Measurements from ENCODE around the gene ADAMTS6. TPM values are rescaled to one million over a fixed set of nuclear protein-coding genes. Genes with fewer than 3 reads are reported as not detected.

ADAMTS6 gene
- total and polyA plus RNA-seq, 2 of the 13 experiments (the other 11 are each of a cell fraction or from before 2014, with no cell fraction given), result 3.1 to 8.2 TPM

DNA sequence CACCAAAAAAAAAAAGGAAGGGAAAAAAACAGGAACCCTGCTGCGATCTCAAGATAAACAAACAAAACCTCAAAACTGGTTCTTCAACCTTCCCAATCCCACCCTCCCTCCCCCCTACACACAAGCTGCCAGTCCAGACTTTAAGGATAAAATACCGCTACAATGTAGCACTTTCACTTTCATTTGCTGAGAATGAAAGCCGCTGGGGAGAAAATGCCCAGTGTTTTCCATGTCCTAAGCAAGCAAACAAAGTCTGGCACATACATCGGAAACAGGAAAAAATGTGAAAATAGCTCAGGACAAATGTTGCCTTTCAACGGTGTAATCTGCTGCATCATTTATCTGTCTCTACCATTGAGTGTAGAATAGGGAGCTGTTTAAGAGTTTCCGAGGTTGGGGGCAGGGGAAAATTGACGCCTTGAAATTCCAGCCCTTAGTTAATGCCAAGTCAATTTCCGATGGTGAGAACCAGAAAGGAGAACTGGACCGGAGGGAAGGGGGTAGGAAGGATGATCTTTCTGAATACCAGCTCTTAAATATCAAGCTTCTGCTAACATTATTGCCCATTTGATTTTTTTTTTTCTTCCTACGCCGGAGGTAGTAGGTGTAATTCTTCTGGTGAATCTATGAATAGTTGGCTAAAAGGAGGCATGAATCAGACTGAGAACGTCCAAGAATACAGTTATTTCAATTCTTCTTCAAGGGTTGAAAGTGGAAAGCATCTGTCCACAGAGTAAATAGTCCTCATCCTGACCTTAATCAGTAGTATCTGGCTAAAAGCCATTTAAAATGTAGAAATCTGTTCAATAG is 1.2 kb upstream of the ADAMTS6 start:
- no peaks in the 10 kb centered on the region; a peak in 1 of 5 replicates for H3K27me3 ChIP-seq (ENCODE audit: control insufficient read depth in 1 of 2, insufficient read depth in 2 of 2, low read length in 2 of 2)
- peak overlapping the region; percentile 65 for H3K9ac ChIP-seq (ENCODE audit: insufficient read depth, low read depth, low read length)
- BruUV-seq (replicated peaks), result no TSS peak
- peak overlapping the region; percentile 43 for H3K27ac ChIP-seq (ENCODE audit: extremely low read length, insufficient read depth, low read length)
- H3K36me3 ChIP-seq (replicated peaks in 1 of 2; ENCODE audit: control insufficient read depth in 1 of 2, insufficient read depth in 2 of 2, low read length in 2 of 2), result no peaks in the 10 kb centered on the region
- CTCF ChIA-PET (ENCODE audit: low intra/inter-chr PET ratio, low total read pairs), result interaction anchor here (1.5 to 2.8 kb wide), 4 partner anchors 381 to 672 kb away, joined by 4 to 33 read pairs (median 8); no protein-coding TSS in a partner anchor
- peak overlapping the region; percentile 95 for H3K4me2 ChIP-seq (ENCODE audit: low read depth, low read length)
- FAIRE-seq, result peak; percentile 30
- peak; percentile 34 for ATAC-seq
- H3K9me3 ChIP-seq (ENCODE audit: low read length), result no peaks in the 10 kb centered on the region
- H3K79me2 ChIP-seq (ENCODE audit: insufficient read depth, low read length), result no peaks in the 10 kb centered on the region
- in situ Hi-C loops (cut with HindIII; ENCODE audit: extremely low pct_ligation_motif_present, low pct_unique_long_range_greater_than_20kb) (loop anchor here (5.0 to 25.0 kb wide), 5 partner anchors 266 to 846 kb away; no protein-coding TSS in a partner anchor), intact Hi-C loops (cut with micrococcal nuclease; ENCODE audit: unreplicated experiment) (loop anchor here (1.0 to 5.0 kb wide), 7 partner anchors 156 to 846 kb away; no protein-coding TSS in a partner anchor)
- POLR2A ChIA-PET, result interaction anchor here (3.4 kb wide), 1 partner anchor 381 kb away, joined by 24 read pairs; no protein-coding TSS in a partner anchor
- peak overlapping the region; percentile 96 for H2AFZ ChIP-seq (ENCODE audit: low read length)
- H3K4me3 ChIP-seq (replicated peaks in 1 of 3; ENCODE audit: insufficient read depth in 1 of 3, low read depth in 2 of 3, low read length in 3 of 3), result peak overlapping the region; percentile 61 to 73 (median 67)
- peaks cover 17% of the 10 kb centered on the region for H3K4me1 ChIP-seq (ENCODE audit: insufficient read depth, low read length)
- 3% methylated on average over 12 of the region's 12 CpGs for WGBS (ENCODE audit: low lambda C conversion rate)
- peak; percentile 21 for DNase-seq (ENCODE audit: low spot score)
- no peaks in the 10 kb centered on the region for H4K20me1 ChIP-seq (ENCODE audit: insufficient read depth, low read length)
- TF ChIP-seq, protein P1, sequence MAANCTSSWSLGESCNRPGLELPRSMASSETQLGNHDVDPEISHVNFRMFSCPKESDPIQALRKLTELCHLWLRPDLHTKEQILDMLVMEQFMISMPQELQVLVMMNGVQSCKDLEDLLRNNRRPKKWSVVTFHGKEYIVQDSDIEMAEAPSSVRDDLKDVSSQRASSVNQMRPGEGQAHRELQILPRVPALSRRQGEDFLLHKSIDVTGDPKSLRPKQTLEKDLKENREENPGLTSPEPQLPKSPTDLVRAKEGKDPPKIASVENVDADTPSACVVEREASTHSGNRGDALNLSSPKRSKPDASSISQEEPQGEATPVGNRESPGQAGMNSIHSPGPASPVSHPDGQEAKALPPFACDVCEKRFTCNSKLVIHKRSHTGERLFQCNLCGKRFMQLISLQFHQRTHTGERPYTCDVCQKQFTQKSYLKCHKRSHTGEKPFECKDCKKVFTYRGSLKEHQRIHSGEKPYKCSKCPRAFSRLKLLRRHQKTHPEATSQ (CRISPR knock-in tag; IDR thresholded peaks at IDR 0.05; ENCODE audit: borderline replicate concordance), result no peak
- TF ChIP-seq FOXK1 (CRISPR knock-in tag; IDR thresholded peaks at IDR 0.05; ENCODE audit: borderline replicate concordance, low read depth), result no peak
- 0 out of 2 replicates have a peak, but pooled peaks have one; percentile 5 for TF ChIP-seq SAP130 (CRISPR knock-in tag; IDR thresholded peaks at IDR 0.05; ENCODE audit: low read depth)
- no peak for TF ChIP-seq POLR2A (IDR thresholded peaks at IDR 0.05; ENCODE audit: insufficient read depth in 1 of 2, low read depth in 2 of 2, low read length in 2 of 2)
- TF ChIP-seq IRF2 (CRISPR knock-in tag; IDR thresholded peaks at IDR 0.05), result peak; percentile 93
- no peak for TF ChIP-seq KLF11 (CRISPR knock-in tag; IDR thresholded peaks at IDR 0.05)
- no peak for TF ChIP-seq ZNF724P (CRISPR knock-in tag; IDR thresholded peaks at IDR 0.05; ENCODE audit: borderline replicate concordance)
- no peak for TF ChIP-seq RFX3 (CRISPR knock-in tag; IDR thresholded peaks at IDR 0.05)
- no peak for TF ChIP-seq NFYC (CRISPR knock-in tag; IDR thresholded peaks at IDR 0.05)
- TF ChIP-seq, protein P2, sequence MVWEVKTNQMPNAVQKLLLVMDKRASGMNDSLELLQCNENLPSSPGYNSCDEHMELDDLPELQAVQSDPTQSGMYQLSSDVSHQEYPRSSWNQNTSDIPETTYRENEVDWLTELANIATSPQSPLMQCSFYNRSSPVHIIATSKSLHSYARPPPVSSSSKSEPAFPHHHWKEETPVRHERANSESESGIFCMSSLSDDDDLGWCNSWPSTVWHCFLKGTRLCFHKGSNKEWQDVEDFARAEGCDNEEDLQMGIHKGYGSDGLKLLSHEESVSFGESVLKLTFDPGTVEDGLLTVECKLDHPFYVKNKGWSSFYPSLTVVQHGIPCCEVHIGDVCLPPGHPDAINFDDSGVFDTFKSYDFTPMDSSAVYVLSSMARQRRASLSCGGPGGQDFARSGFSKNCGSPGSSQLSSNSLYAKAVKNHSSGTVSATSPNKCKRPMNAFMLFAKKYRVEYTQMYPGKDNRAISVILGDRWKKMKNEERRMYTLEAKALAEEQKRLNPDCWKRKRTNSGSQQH (CRISPR knock-in tag; IDR thresholded peaks at IDR 0.05; ENCODE audit: low read depth), result no peak
- TF ChIP-seq CHD2 (IDR thresholded peaks at IDR 0.05; ENCODE audit: low read depth, low read length), result no peak
- no peak for TF ChIP-seq CEBPG (CRISPR knock-in tag; IDR thresholded peaks at IDR 0.05)
- TF ChIP-seq CENPX (CRISPR knock-in tag; IDR thresholded peaks at IDR 0.05), result no peak
- TF ChIP-seq, protein P3, sequence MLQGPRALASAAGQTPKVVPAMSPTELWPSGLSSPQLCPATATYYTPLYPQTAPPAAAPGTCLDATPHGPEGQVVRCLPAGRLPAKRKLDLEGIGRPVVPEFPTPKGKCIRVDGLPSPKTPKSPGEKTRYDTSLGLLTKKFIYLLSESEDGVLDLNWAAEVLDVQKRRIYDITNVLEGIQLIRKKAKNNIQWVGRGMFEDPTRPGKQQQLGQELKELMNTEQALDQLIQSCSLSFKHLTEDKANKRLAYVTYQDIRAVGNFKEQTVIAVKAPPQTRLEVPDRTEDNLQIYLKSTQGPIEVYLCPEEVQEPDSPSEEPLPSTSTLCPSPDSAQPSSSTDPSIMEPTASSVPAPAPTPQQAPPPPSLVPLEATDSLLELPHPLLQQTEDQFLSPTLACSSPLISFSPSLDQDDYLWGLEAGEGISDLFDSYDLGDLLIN (CRISPR knock-in tag; IDR thresholded peaks at IDR 0.05; ENCODE audit: borderline replicate concordance), result no peak
- no peak for TF ChIP-seq ZBTB20 (CRISPR knock-in tag; IDR thresholded peaks at IDR 0.05; ENCODE audit: borderline replicate concordance, low read depth)
- TF ChIP-seq, protein P4, sequence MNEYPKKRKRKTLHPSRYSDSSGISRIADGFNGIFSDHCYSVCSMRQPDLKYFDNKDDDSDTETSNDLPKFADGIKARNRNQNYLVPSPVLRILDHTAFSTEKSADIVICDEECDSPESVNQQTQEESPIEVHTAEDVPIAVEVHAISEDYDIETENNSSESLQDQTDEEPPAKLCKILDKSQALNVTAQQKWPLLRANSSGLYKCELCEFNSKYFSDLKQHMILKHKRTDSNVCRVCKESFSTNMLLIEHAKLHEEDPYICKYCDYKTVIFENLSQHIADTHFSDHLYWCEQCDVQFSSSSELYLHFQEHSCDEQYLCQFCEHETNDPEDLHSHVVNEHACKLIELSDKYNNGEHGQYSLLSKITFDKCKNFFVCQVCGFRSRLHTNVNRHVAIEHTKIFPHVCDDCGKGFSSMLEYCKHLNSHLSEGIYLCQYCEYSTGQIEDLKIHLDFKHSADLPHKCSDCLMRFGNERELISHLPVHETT (CRISPR knock-in tag; conservative IDR thresholded peaks at IDR 0.05), result no peak
- peak; percentile 79 for TF ChIP-seq KMT2B (CRISPR knock-in tag; IDR thresholded peaks at IDR 0.05)
- no peak for TF ChIP-seq MBNL3 (CRISPR knock-in tag; conservative IDR thresholded peaks at IDR 0.05)
- TF ChIP-seq HNF4G (IDR thresholded peaks at IDR 0.05; ENCODE audit: borderline replicate concordance, low read depth, low read length), result no peak
- no peak for TF ChIP-seq HNF4G (CRISPR knock-in tag; IDR thresholded peaks at IDR 0.05; ENCODE audit: borderline replicate concordance, low read depth)
- no peak for TF ChIP-seq AGO2 (optimal IDR thresholded peaks at IDR 0.05; ENCODE audit: low read depth, low read length)
